Immature natural killer cell (primary cell): Measurements from ENCODE around the gene C9orf50. TPM values are rescaled to one million over a fixed set of nuclear protein-coding genes. Genes with fewer than 3 reads are reported as not detected.
A peak's percentile ranks its signal among the peaks of the same experiment; 100 is the strongest.

Experiments used
- DNase-seq, 3 donors: peaks; one replicate each; pipeline ENCODE4 v3.0.0; 2022; ENCODE audit warnings: mixed read lengths in 1 of 3
- H3K27ac Mint-ChIP-seq, 6 donors: one replicate each; pipeline ENCODE4 v1.8.0; 2020; ENCODE audit warnings: mixed read lengths in 6 of 6, mild to moderate bottlenecking in 5 of 6, inconsistent platforms in 4 of 6, moderate library complexity in 3 of 6
- H3K27me3 Mint-ChIP-seq, 3 donors: one replicate each; pipeline ENCODE4 v1.8.0; 2020 to 2021; ENCODE audit warnings: low read depth in 3 of 3, mild to moderate bottlenecking in 3 of 3, mixed read lengths in 3 of 3, moderate library complexity in 3 of 3, inconsistent platforms in 1 of 3
- H3K36me3 Mint-ChIP-seq, 3 donors: one replicate each; pipeline ENCODE4 v1.8.0; 2020; ENCODE audit warnings: mixed read lengths in 3 of 3, inconsistent platforms in 2 of 3, mild to moderate bottlenecking in 2 of 3
- H3K4me1 Mint-ChIP-seq, 2 donors: one replicate each; pipeline ENCODE4 v1.8.0; 2020; ENCODE audit warnings: inconsistent platforms in 2 of 2, mild to moderate bottlenecking in 2 of 2, mixed read lengths in 2 of 2, moderate library complexity in 1 of 2
- H3K4me3 Mint-ChIP-seq, 5 donors: one replicate each; pipeline ENCODE4 v1.8.0; 2020; ENCODE audit warnings: mild to moderate bottlenecking in 5 of 5, mixed read lengths in 5 of 5, inconsistent platforms in 3 of 5, moderate library complexity in 3 of 5
- H3K9me3 Mint-ChIP-seq, 6 donors: one replicate each; pipeline ENCODE4 v1.8.0; 2020; ENCODE audit warnings: mild to moderate bottlenecking in 6 of 6, mixed read lengths in 6 of 6, inconsistent platforms in 4 of 6, moderate library complexity in 3 of 6
- polyA plus RNA-seq, 3 donors: library from polyadenylated mRNA; unstranded; fragments of 300-500 nt; fragmentation: Illumina TruSeq; gene quantifications; one replicate each; pipeline ENCODE4 v1.2.3, GENCODE V29; 2021

The C9orf50 gene
- polyA plus RNA-seq, 3 donors from 2014 or later, result not detected

- H3K36me3 Mint-ChIP-seq, result peaks cover 0 to 4% (median 0%) of the 10 kb centered on the region in 3 donors
- peaks cover 13 to 21% (median 18%) of the 10 kb centered on the region in 3 donors for H3K27me3 Mint-ChIP-seq
- peaks cover 11 to 24% of the 10 kb centered on the region in 2 donors for H3K4me1 Mint-ChIP-seq
- no peak overlapping the region for H3K27ac Mint-ChIP-seq
- peak overlapping the region; percentile 2 to 45 (median 10) for H3K4me3 Mint-ChIP-seq
- H3K9me3 Mint-ChIP-seq, result no peaks in the 10 kb centered on the region
- DNase-seq, result no peak
Measured at GRCh38 chr9:129619787-129620668, 873 bp downstream of the C9orf50 start.

GRCh38 chr9:129617167-129617566 lies 3.7 kb downstream of the C9orf50 start:
- no peak overlapping the region for H3K27ac Mint-ChIP-seq
- peaks cover 8 to 12% (median 8%) of the 10 kb centered on the region in 3 donors for H3K27me3 Mint-ChIP-seq
- peaks cover 0 to 4% (median 0%) of the 10 kb centered on the region in 3 donors for H3K36me3 Mint-ChIP-seq
- DNase-seq, result no peak
- peaks cover 4 to 14% of the 10 kb centered on the region in 2 donors for H3K4me1 Mint-ChIP-seq
- H3K9me3 Mint-ChIP-seq, result no peaks in the 10 kb centered on the region
- no peak overlapping the region for H3K4me3 Mint-ChIP-seq

GRCh38 chr9:129615407-129616285 lies 5.3 kb downstream of the C9orf50 start:
- peaks cover 3 to 10% (median 6%) of the 10 kb centered on the region in 3 donors for H3K27me3 Mint-ChIP-seq
- peaks cover 0 to 4% (median 0%) of the 10 kb centered on the region in 3 donors for H3K36me3 Mint-ChIP-seq

GRCh38 chr9:129614932-129615331 lies 6.0 kb downstream of the C9orf50 start:
- H3K4me1 Mint-ChIP-seq, result peaks cover 8 to 14% of the 10 kb centered on the region in 2 donors
- no peaks in the 10 kb centered on the region for H3K9me3 Mint-ChIP-seq
- no peak for DNase-seq
- H3K4me3 Mint-ChIP-seq, result no peak overlapping the region
- peaks cover 4 to 11% (median 7%) of the 10 kb centered on the region in 3 donors for H3K27me3 Mint-ChIP-seq
- H3K27ac Mint-ChIP-seq, result no peak overlapping the region
- peaks cover 0 to 4% (median 0%) of the 10 kb centered on the region in 3 donors for H3K36me3 Mint-ChIP-seq

More at GRCh38 chr9:129615407-129616285, 5.3 kb downstream of the C9orf50 start:
- Mint-ChIP-seq H3K4me1 (peaks cover 8 to 12% of the 10 kb centered on the region in 2 donors), H3K9me3 (no peaks in the 10 kb centered on the region), H3K4me3 (no peak overlapping the region), H3K27ac (peak overlapping the region in 1 of 6 donors; percentile 46)
- no peak for DNase-seq

GRCh38 chr9:129613520-129614175 lies 7.3 kb downstream of the C9orf50 start:
- H3K27ac Mint-ChIP-seq, result no peak overlapping the region
- DNase-seq, result no peak
- H3K27me3 Mint-ChIP-seq, result peaks cover 6 to 9% (median 7%) of the 10 kb centered on the region in 3 donors
- peaks cover 13 to 16% of the 10 kb centered on the region in 2 donors for H3K4me1 Mint-ChIP-seq
- H3K4me3 Mint-ChIP-seq, result peak overlapping the region in 1 of 5 donors; percentile 42
- H3K9me3 Mint-ChIP-seq, result no peaks in the 10 kb centered on the region
- H3K36me3 Mint-ChIP-seq, result no peaks in the 10 kb centered on the region

- Mint-ChIP-seq H3K27me3 (peaks cover 5 to 11% (median 6%) of the 10 kb centered on the region in 3 donors), H3K4me3 (no peak overlapping the region), H3K4me1 (peaks cover 16 to 19% of the 10 kb centered on the region in 2 donors), H3K36me3 (no peaks in the 10 kb centered on the region), H3K27ac (no peak overlapping the region), H3K9me3 (no peaks in the 10 kb centered on the region)
- DNase-seq, result no peak
Measured at GRCh38 chr9:129612815-129613519, 7.9 kb downstream of the C9orf50 start.

GRCh38 chr9:129612123-129612522 lies 8.8 kb downstream of the C9orf50 start:
- Mint-ChIP-seq H3K4me1 (peaks cover 23 to 27% of the 10 kb centered on the region in 2 donors), H3K36me3 (no peaks in the 10 kb centered on the region), H3K4me3 (no peak overlapping the region), H3K9me3 (no peaks in the 10 kb centered on the region), H3K27ac (no peak overlapping the region), H3K27me3 (peaks cover 4 to 12% (median 5%) of the 10 kb centered on the region in 3 donors)
- no peak for DNase-seq

GRCh38 chr9:129611307-129611800 lies 9.5 kb downstream of the C9orf50 start:
- Mint-ChIP-seq H3K9me3 (no peaks in the 10 kb centered on the region), H3K27me3 (peaks cover 4 to 12% (median 5%) of the 10 kb centered on the region in 3 donors), H3K27ac (peak overlapping the region in 3 of 6 donors; percentile 55 to 79 (median 76)), H3K4me3 (peak overlapping the region in 4 of 5 donors; percentile 10 to 78 (median 32)), H3K36me3 (no peaks in the 10 kb centered on the region), H3K4me1 (peaks cover 27 to 30% of the 10 kb centered on the region in 2 donors)
- DNase-seq, result no peak

- H3K4me3 Mint-ChIP-seq, result peak overlapping the region; percentile 71 to 82 (median 78)
- peak; percentile 73 to 79 (median 79) for DNase-seq
- peaks cover 4 to 12% (median 5%) of the 10 kb centered on the region in 3 donors for H3K27me3 Mint-ChIP-seq
- no peaks in the 10 kb centered on the region for H3K9me3 Mint-ChIP-seq
- peaks cover 29 to 37% of the 10 kb centered on the region in 2 donors for H3K4me1 Mint-ChIP-seq
- H3K36me3 Mint-ChIP-seq, result no peaks in the 10 kb centered on the region
- H3K27ac Mint-ChIP-seq, result peak overlapping the region in 5 of 6 donors; percentile 55 to 84 (median 76)
Measured at GRCh38 chr9:129610473-129611306, 10.2 kb downstream of the C9orf50 start.

- Mint-ChIP-seq H3K4me1 (peaks cover 29 to 39% of the 10 kb centered on the region in 2 donors), H3K27me3 (peaks cover 4 to 12% (median 5%) of the 10 kb centered on the region in 3 donors), H3K27ac (peak overlapping the region in 1 of 6 donors; percentile 83)
Measured at GRCh38 chr9:129610213-129610472, 10.8 kb downstream of the C9orf50 start.

GRCh38 chr9:129609486-129610212 lies 11.3 kb downstream of the C9orf50 start:
- H3K4me3 Mint-ChIP-seq, result peak overlapping the region; percentile 82 to 94 (median 88)
- peak overlapping the region; percentile 79 to 96 (median 92) for H3K27ac Mint-ChIP-seq
- H3K4me1 Mint-ChIP-seq, result peaks cover 33 to 42% of the 10 kb centered on the region in 2 donors
- peaks cover 4 to 12% (median 5%) of the 10 kb centered on the region in 3 donors for H3K27me3 Mint-ChIP-seq
- DNase-seq, result peak; percentile 86 to 88 (median 87)
- H3K9me3 Mint-ChIP-seq, result no peaks in the 10 kb centered on the region
- no peaks in the 10 kb centered on the region for H3K36me3 Mint-ChIP-seq

More at GRCh38 chr9:129610213-129610472, 10.8 kb downstream of the C9orf50 start:
- DNase-seq, result no peak
- H3K9me3 Mint-ChIP-seq, result no peaks in the 10 kb centered on the region
- H3K36me3 Mint-ChIP-seq, result no peaks in the 10 kb centered on the region
- H3K4me3 Mint-ChIP-seq, result peak overlapping the region in 3 of 5 donors; percentile 36 to 78 (median 38)
